Measurements from ENCODE around the gene WDR37.
A peak's percentile ranks its signal among the peaks of the same experiment; 100 is the strongest.
"Not testable (repeated sequence)": the region's sequence is repeated elsewhere in the genome, so short reads cannot be mapped to it uniquely, and the experiment has no call there.

The WDR37 gene

GRCh38 chr10:1109795-1110673 is 53.8 kb downstream of the WDR37 start:
- DNase-seq: peak; percentile 10 to 42

- DNase-seq: no peak
These were observed 54.5 kb downstream of the WDR37 start for GRCh38 chr10:1110674-1111119.

GRCh38 chr10:1114315-1114714 is 58.1 kb downstream of the WDR37 start:
- DNase-seq: no peak

GRCh38 chr10:1114719-1115606 is 58.8 kb downstream of the WDR37 start:
- DNase-seq: no peak

- no peak for DNase-seq
These were observed 59.4 kb downstream of the WDR37 start for GRCh38 chr10:1115607-1115955.

GRCh38 chr10:1116051-1116450 is 59.9 kb downstream of the WDR37 start:
- DNase-seq: no peak

- DNase-seq: no peak
These were observed 60.6 kb downstream of the WDR37 start for GRCh38 chr10:1116696-1117280.

- DNase-seq: no peak
These were observed 61.5 kb downstream of the WDR37 start for GRCh38 chr10:1117651-1118050.

- DNase-seq: not testable (repeated sequence)
These were observed 62.1 kb downstream of the WDR37 start for GRCh38 chr10:1118318-1118717.

- DNase-seq: no peak
These were observed 62.8 kb downstream of the WDR37 start for GRCh38 chr10:1119027-1119426.

GRCh38 chr10:1119501-1119900 is 63.3 kb downstream of the WDR37 start:
- DNase-seq: no peak

- no peak for DNase-seq
These were observed 64.1 kb downstream of the WDR37 start for GRCh38 chr10:1120306-1120705.

- DNase-seq: peak in 1 of 2 donors; percentile 29
These were observed 64.6 kb downstream of the WDR37 start for GRCh38 chr10:1120801-1121211.

- no peak for DNase-seq
These were observed 65.2 kb downstream of the WDR37 start for GRCh38 chr10:1121271-1121970.

GRCh38 chr10:1122349-1122748 is 66.2 kb downstream of the WDR37 start:
- DNase-seq: no peak

GRCh38 chr10:1123198-1123597 is 67.0 kb downstream of the WDR37 start:
- no peak for DNase-seq

- DNase-seq: no peak
These were observed 67.8 kb downstream of the WDR37 start for GRCh38 chr10:1123972-1124371.

GRCh38 chr10:1124796-1125195 is 68.6 kb downstream of the WDR37 start:
- DNase-seq: no peak

GRCh38 chr10:1126461-1126860 is 70.3 kb downstream of the WDR37 start:
- DNase-seq: no peak

GRCh38 chr10:1127629-1128028 is 71.4 kb downstream of the WDR37 start:
- no peak for DNase-seq

GRCh38 chr10:1128115-1128514 is 71.9 kb downstream of the WDR37 start:
- no peak for DNase-seq

- DNase-seq: no peak
These were observed 72.5 kb downstream of the WDR37 start for GRCh38 chr10:1128649-1129048.

- no peak for DNase-seq
These were observed 74.0 kb downstream of the WDR37 start for GRCh38 chr10:1130226-1130625.
